ENCODE measurements around the gene SLC17A9. TPM values are rescaled to one million over a fixed set of nuclear protein-coding genes. Genes with fewer than 3 reads are reported as not detected.

The SLC17A9 gene
- total and polyA plus RNA-seq, 2 experiments from 2014 or later, result 1.8 to 3.2 TPM

- Histone ChIP-seq H3K27ac (no peak overlapping the region), H3K9me3 (ENCODE audit: low read depth) (no peaks in the 10 kb centered on the region), H3K27me3 (peaks cover 61% of the 10 kb centered on the region), H3K4me1 (ENCODE audit: low read depth) (no peaks in the 10 kb centered on the region), H3K4me3 (no peak overlapping the region), H3K36me3 (no peaks in the 10 kb centered on the region)
- no peak for DNase-seq (ENCODE audit: low read depth in 1 of 2, low spot score in 1 of 2)
- no peak for TF ChIP-seq CTCF (IDR thresholded peaks at IDR 0.05; ENCODE audit: low read depth, low read length)
These were observed 44.1 kb downstream of the SLC17A9 start for GRCh38 chr20:62996596-62996982.

- no peaks in the 10 kb centered on the region for H3K4me1 ChIP-seq (ENCODE audit: low read depth)
- H3K9me3 ChIP-seq (ENCODE audit: low read depth), result no peaks in the 10 kb centered on the region
- H3K36me3 ChIP-seq, result no peaks in the 10 kb centered on the region
- no peak overlapping the region for H3K27ac ChIP-seq
- H3K27me3 ChIP-seq, result peaks cover 70% of the 10 kb centered on the region
- no peak for TF ChIP-seq CTCF (IDR thresholded peaks at IDR 0.05; ENCODE audit: low read depth, low read length)
- H3K4me3 ChIP-seq, result no peak overlapping the region
- no peak for DNase-seq (ENCODE audit: low read depth in 1 of 2, low spot score in 1 of 2)
These were observed 45.0 kb downstream of the SLC17A9 start for GRCh38 chr20:62997417-62998035.

GRCh38 chr20:62998449-62998848 lies 45.9 kb downstream of the SLC17A9 start:
- H3K27ac ChIP-seq, result no peak overlapping the region
- no peaks in the 10 kb centered on the region for H3K36me3 ChIP-seq
- peaks cover 79% of the 10 kb centered on the region for H3K27me3 ChIP-seq
- H3K4me3 ChIP-seq, result no peak overlapping the region
- DNase-seq (ENCODE audit: low read depth in 1 of 2, low spot score in 1 of 2), result no peak
- H3K9me3 ChIP-seq (ENCODE audit: low read depth), result no peaks in the 10 kb centered on the region
- H3K4me1 ChIP-seq (ENCODE audit: low read depth), result no peaks in the 10 kb centered on the region
- TF ChIP-seq CTCF (IDR thresholded peaks at IDR 0.05; ENCODE audit: low read depth, low read length), result no peak

GRCh38 chr20:62999580-62999979 lies 47.1 kb downstream of the SLC17A9 start:
- Histone ChIP-seq H3K4me3 (no peak overlapping the region), H3K9me3 (ENCODE audit: low read depth) (no peaks in the 10 kb centered on the region), H3K36me3 (no peaks in the 10 kb centered on the region), H3K27ac (no peak overlapping the region), H3K4me1 (ENCODE audit: low read depth) (no peaks in the 10 kb centered on the region), H3K27me3 (peaks cover 91% of the 10 kb centered on the region)
- DNase-seq (ENCODE audit: low read depth in 1 of 2, low spot score in 1 of 2), result no peak
- TF ChIP-seq CTCF (IDR thresholded peaks at IDR 0.05; ENCODE audit: low read depth, low read length), result no peak

- no peak overlapping the region for H3K27ac ChIP-seq
- peaks cover 92% of the 10 kb centered on the region for H3K27me3 ChIP-seq
- H3K36me3 ChIP-seq, result no peaks in the 10 kb centered on the region
- no peak for DNase-seq (ENCODE audit: low read depth in 1 of 2, low spot score in 1 of 2)
- no peak overlapping the region for H3K4me3 ChIP-seq
- no peak for TF ChIP-seq CTCF (IDR thresholded peaks at IDR 0.05; ENCODE audit: low read depth, low read length)
- H3K4me1 ChIP-seq (ENCODE audit: low read depth), result peaks cover 3% of the 10 kb centered on the region
- H3K9me3 ChIP-seq (ENCODE audit: low read depth), result no peaks in the 10 kb centered on the region
These were observed 47.5 kb downstream of the SLC17A9 start for GRCh38 chr20:63000036-63000435.
